GM23248 (cell line): Measurements from ENCODE around the gene PPM1K. TPM values are rescaled to one million over a fixed set of nuclear protein-coding genes. Genes with fewer than 3 reads are reported as not detected.

Experiments
- DNase-seq: peaks from one replicate; pipeline ENCODE4 v3.0.0-alpha.2; 2015
- H2AFZ ChIP-seq: fragments of 200-600 bp; sonication (generic); 2 replicates; pipeline ENCODE4 v1.6.1; 2016; ENCODE audit warnings: antibody characterized with exemption
- H3F3A ChIP-seq: fragments of 200-600 bp; sonication (generic); 2 replicates; pipeline ENCODE4 v1.6.1; 2016; ENCODE audit warnings: mild to moderate bottlenecking, antibody characterized with exemption, mixed run types; ENCODE audit not compliant: insufficient read depth
- H3K27ac ChIP-seq: fragments of 200-600 bp; sonication (generic); 2 replicates; pipeline ENCODE4 v1.5.1; 2016; ENCODE audit warnings: mild to moderate bottlenecking
- H3K27me3 ChIP-seq: fragments of 200-600 bp; sonication (generic); replicated peaks from 2 replicates; pipeline ENCODE4 v1.6.1; 2016; ENCODE audit warnings: mild to moderate bottlenecking; ENCODE audit not compliant: insufficient read depth
- H3K36me3 ChIP-seq: fragments of 200-600 bp; sonication (generic); 2 replicates; pipeline ENCODE4 v1.6.1; 2016; ENCODE audit warnings: low read depth, mild to moderate bottlenecking
- H3K4me1 ChIP-seq: fragments of 200-600 bp; sonication (generic); 2 replicates; pipeline ENCODE4 v1.6.1; 2016; ENCODE audit warnings: mild to moderate bottlenecking; ENCODE audit not compliant: insufficient read depth
- H3K4me2 ChIP-seq: fragments of 200-600 bp; sonication (generic); one replicate; pipeline ENCODE4 v1.6.1; 2016; ENCODE audit warnings: mild to moderate bottlenecking; ENCODE audit not compliant: unreplicated experiment
- H3K4me3 ChIP-seq: fragments of 200-600 bp; sonication (generic); 2 replicates; pipeline ENCODE4 v1.5.1; 2016; ENCODE audit warnings: mild to moderate bottlenecking
- H3K79me2 ChIP-seq: fragments of 200-600 bp; sonication (generic); 2 replicates; pipeline ENCODE4 v1.6.1; 2016; ENCODE audit warnings: mild to moderate bottlenecking; ENCODE audit not compliant: insufficient read depth
- H3K9ac ChIP-seq: fragments of 200-600 bp; sonication (generic); 2 replicates; pipeline ENCODE4 v1.6.1; 2016; ENCODE audit warnings: mild to moderate bottlenecking
- H3K9me2 ChIP-seq: fragments of 200-600 bp; sonication (generic); 2 replicates; pipeline ENCODE4 v1.6.1; 2016; ENCODE audit warnings: mixed run types, mild to moderate bottlenecking, moderate library complexity; ENCODE audit not compliant: insufficient read depth
- H3K9me3 ChIP-seq: fragments of 200-600 bp; sonication (generic); one replicate; pipeline ENCODE4 v1.6.1; 2017; ENCODE audit warnings: low read depth
- H4K20me1 ChIP-seq: fragments of 200-600 bp; sonication (generic); 2 replicates; pipeline ENCODE4 v1.6.0; 2016; ENCODE audit not compliant: insufficient read depth
- EZH2 ChIP-seq: fragments of 200-600 bp; sonication (generic); IDR thresholded peaks from 2 replicates; pipeline ENCODE4 v1.6.1; 2018; ENCODE audit warnings: antibody characterized with exemption, mild to moderate bottlenecking; ENCODE audit not compliant: insufficient read depth, poor library complexity, severe bottlenecking
- EZH2phosphoT487 ChIP-seq: fragments of 200-600 bp; sonication (generic); IDR thresholded peaks from 2 replicates; pipeline ENCODE4 v1.6.1; 2018; ENCODE audit warnings: antibody characterized with exemption, moderate library complexity, mild to moderate bottlenecking, low read depth; ENCODE audit not compliant: insufficient read depth
- WGBS, 2 experiments: methylation state at CpG; one replicate each; pipeline ENCODE4 v1.1.6; 2015 to 2017; ENCODE audit warnings: low lambda C conversion rate in 2 of 2, low coverage in 1 of 2; ENCODE audit errors: missing lambda C conversion rate in 2 of 2; 5-methylcytosine and 5-hydroxymethylcytosine counted together
- in situ Hi-C: fragments of 300-500 bp; cut with MboI; formaldehyde crosslinking; loops from 2 replicates; pipeline ENCODE4 v1.15.0; 2020
- polyA plus RNA-seq: library from polyadenylated mRNA; unstranded; fragments of >200 nt; fragmentation: Nextera tagmentation; extraction: Ambion mirVana; gene quantifications from 2 replicates; pipeline ENCODE4 v1.2.1, GENCODE V29; 2016
- total RNA-seq: library from RNA; depleted of rRNA; stranded (reverse); fragments of >200 nt; shearing (Covaris generic); gene quantifications from 2 replicates; pipeline ENCODE4 v1.2.3, GENCODE V29; 2014

The PPM1K gene
- total and polyA plus RNA-seq, 2 experiments from 2014 or later = 4.3 to 8.2 TPM

DNA sequence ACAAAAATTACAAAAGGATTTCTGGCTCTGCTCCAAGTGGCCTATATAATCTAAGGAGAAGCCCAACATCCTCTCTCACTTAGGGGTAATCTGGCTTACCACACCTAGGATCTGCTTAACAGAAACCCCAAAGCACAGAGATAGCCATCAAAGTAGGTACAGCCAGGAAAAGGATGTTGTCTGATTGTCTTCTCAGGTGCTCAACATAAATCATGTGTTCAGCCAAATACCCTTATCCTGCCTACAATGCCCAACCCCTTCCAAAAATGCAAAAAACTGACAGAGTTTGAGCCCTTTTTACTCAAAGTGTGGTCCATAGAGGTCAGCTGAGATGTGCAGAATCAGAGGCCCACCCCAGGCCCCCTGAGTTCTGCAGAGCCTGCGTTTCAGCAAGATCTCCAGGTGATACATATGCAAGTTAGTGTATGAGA is 53.9 kb downstream of the PPM1K start:
- Histone ChIP-seq H4K20me1 (no peaks in the 10 kb centered on the region), H3K4me2 (peak overlapping the region; percentile 97), H3K4me3 (peak overlapping the region; percentile 74), H3K27me3 (no peaks in the 10 kb centered on the region), H3F3A (no peaks in the 10 kb centered on the region), H3K36me3 (no peaks in the 10 kb centered on the region), H3K4me1 (peaks cover 5% of the 10 kb centered on the region; the same call in 1 of the 2 replicates), H3K27ac (no peak overlapping the region), H3K9me3 (no peaks in the 10 kb centered on the region), H3K9me2 (no peaks in the 10 kb centered on the region), H3K9ac (no peak overlapping the region), H3K79me2 (no peaks in the 10 kb centered on the region), H2AFZ (peak overlapping the region; percentile 98)
- TF ChIP-seq EZH2 = no peak
- no peak for TF ChIP-seq EZH2phosphoT487
- in situ Hi-C loops = no loop called here
- DNase-seq = no peak
- 13 to 24% methylated on average over 1 of the region's 1 CpG for WGBS, 2 experiments

DNA sequence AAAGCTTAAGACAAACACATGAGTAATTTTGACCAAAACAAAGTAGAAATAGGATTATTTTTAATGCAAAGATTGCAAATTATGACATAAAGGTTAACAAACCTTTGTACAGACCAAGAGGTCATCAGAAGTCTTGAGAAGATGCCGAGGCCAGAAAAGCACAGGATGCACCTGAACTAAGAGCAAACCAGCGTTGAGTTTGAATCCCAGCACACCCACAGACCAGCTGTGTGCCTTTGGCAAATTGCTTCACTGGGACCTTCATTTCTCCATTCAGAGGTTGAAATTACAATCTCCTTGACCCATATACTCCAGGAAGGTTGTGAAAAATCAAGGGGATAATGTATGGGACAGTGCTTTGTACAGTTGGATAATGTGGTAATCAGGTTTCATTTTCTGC is 56.6 kb downstream of the PPM1K start:
- Histone ChIP-seq H3K9me3 (no peaks in the 10 kb centered on the region), H3K4me1 (peaks cover 5% of the 10 kb centered on the region; the same call in 1 of the 2 replicates), H3F3A (no peaks in the 10 kb centered on the region), H3K4me3 (no peak overlapping the region), H4K20me1 (no peaks in the 10 kb centered on the region), H2AFZ (no peak overlapping the region), H3K36me3 (no peaks in the 10 kb centered on the region), H3K9ac (no peak overlapping the region), H3K27ac (no peak overlapping the region), H3K79me2 (no peaks in the 10 kb centered on the region), H3K9me2 (no peaks in the 10 kb centered on the region), H3K27me3 (no peaks in the 10 kb centered on the region), H3K4me2 (no peak overlapping the region)
- no peak for DNase-seq
- in situ Hi-C loops = no loop called here
- WGBS, 2 experiments = 76 to 78% methylated on average over 2 of the region's 2 CpGs
- TF ChIP-seq EZH2phosphoT487 (no peak), EZH2 (no peak)

DNA sequence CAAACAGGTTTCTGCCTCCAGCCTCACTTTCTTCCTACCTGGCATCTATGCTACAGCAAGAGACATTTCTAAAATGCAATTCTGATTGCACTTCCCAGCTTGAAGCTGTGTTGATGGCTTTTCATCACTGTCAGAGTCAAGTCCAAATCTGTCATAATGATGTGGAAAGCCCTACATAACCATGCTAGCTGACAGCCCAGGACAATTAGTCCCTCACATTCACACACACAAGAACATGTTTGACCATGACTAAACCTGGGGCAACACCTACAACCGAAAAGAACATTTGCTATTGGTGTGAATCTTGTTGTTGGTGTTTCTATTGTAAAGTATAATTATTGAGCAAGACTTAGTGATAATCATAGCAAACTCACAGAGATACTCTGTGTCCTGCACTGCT is 58.2 kb downstream of the PPM1K start:
- no peak for DNase-seq
- H3K27me3 ChIP-seq = no peaks in the 10 kb centered on the region
- H3K9ac ChIP-seq = no peak overlapping the region
- no peak overlapping the region for H2AFZ ChIP-seq
- H3K4me1 ChIP-seq = peaks cover 5% of the 10 kb centered on the region; the same call in 1 of the 2 replicates
- H3K4me3 ChIP-seq = no peak overlapping the region
- H3F3A ChIP-seq = no peaks in the 10 kb centered on the region
- WGBS, 2 experiments = 75 to 81% methylated on average over 1 of the region's 1 CpG
- H3K9me2 ChIP-seq = no peaks in the 10 kb centered on the region
- no peaks in the 10 kb centered on the region for H3K36me3 ChIP-seq
- H4K20me1 ChIP-seq = no peaks in the 10 kb centered on the region
- H3K79me2 ChIP-seq = no peaks in the 10 kb centered on the region
- no peak overlapping the region for H3K4me2 ChIP-seq
- in situ Hi-C loops = no loop called here
- H3K27ac ChIP-seq = no peak overlapping the region
- TF ChIP-seq EZH2 (no peak), EZH2phosphoT487 (no peak)
- H3K9me3 ChIP-seq = no peaks in the 10 kb centered on the region

DNA sequence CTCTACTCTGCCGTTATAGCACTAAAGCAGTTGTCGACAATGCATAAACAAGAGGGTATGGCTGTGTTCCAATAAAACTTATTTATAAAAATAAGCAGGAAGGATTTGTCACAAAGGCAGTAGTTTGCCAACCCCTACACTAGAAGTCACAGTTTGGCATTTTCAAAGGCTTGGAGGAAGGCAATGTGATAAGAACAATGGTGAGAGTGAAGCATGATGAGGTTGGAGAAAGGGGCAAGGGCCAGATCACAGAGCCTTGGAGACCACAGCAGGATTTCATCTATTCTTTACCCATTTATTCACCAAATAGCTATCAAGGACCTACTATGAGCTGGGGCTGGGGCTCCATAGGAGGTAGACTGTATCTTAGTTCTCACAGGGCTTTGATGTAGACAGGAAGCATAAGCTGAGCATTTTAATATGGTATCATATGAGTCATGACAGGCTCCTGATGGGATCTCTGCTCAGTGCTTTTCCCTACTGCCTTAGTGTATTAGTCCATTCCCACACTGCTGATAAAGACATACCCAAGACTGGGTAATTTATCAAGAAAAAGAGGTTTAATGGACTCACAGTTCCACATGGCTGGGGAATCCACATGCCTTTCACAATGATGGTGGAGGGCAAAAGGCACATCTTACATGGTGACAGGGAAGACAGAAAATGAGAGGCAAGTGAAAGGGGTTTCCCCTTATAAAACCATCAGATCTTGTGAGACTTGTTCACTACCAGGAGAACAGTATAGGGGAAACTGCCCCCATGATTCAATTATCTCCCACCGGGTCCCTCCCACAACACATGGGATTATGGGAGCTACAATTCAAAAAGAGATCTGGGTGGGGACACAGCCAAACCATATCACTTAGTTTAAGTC is 58.9 kb downstream of the PPM1K start:
- Histone ChIP-seq H3K4me2 (no peak overlapping the region), H3K9me3 (no peaks in the 10 kb centered on the region), H2AFZ (no peak overlapping the region), H3K79me2 (no peaks in the 10 kb centered on the region), H3K4me1 (no peaks in the 10 kb centered on the region), H3K27ac (no peak overlapping the region), H3K27me3 (no peaks in the 10 kb centered on the region), H3K36me3 (no peaks in the 10 kb centered on the region), H3K4me3 (no peak overlapping the region), H3K9me2 (no peaks in the 10 kb centered on the region), H3F3A (no peaks in the 10 kb centered on the region), H3K9ac (no peak overlapping the region), H4K20me1 (no peaks in the 10 kb centered on the region)
- WGBS, 2 experiments = 50 to 54% methylated on average over 3 of the region's 3 CpGs
- no peak for DNase-seq
- in situ Hi-C loops = no loop called here
- TF ChIP-seq EZH2 (no peak), EZH2phosphoT487 (no peak)
